GM23338 (cell line): ENCODE data around the gene CCDC57. TPM values are rescaled to one million over a fixed set of nuclear protein-coding genes. Genes with fewer than 3 reads are reported as not detected.

Experiments
- ATAC-seq: fragments of 200-7000 bp; cut with Tn5 transposase; 3 replicates; pipeline ENCODE4 v1.9.1; 2020
- DNase-seq: peaks from one replicate; pipeline ENCODE4 v3.0.0-alpha.2; 2015; ENCODE audit warnings: low spot score
- H2AFZ ChIP-seq: fragments of 200-600 bp; sonication (generic); 2 replicates; pipeline ENCODE4 v1.8.0; 2016; ENCODE audit warnings: antibody characterized with exemption, mild to moderate bottlenecking, moderate library complexity
- H3F3A ChIP-seq: fragments of 200-600 bp; sonication (generic); replicated peaks from 2 replicates; pipeline ENCODE4 v1.8.0; 2017; ENCODE audit warnings: antibody characterized with exemption, mixed run types, low read depth
- H3K27ac ChIP-seq: fragments of 200-600 bp; sonication (generic); 2 replicates; pipeline ENCODE4 v1.6.1; 2016; ENCODE audit warnings: low read depth
- H3K27me3 ChIP-seq: fragments of 200-600 bp; sonication (generic); 2 replicates; pipeline ENCODE4 v1.8.0; 2016; ENCODE audit warnings: mild to moderate bottlenecking, mixed run types, moderate library complexity; ENCODE audit not compliant: insufficient read depth
- H3K36me3 ChIP-seq: fragments of 200-600 bp; sonication (generic); 2 replicates; pipeline ENCODE4 v1.8.0; 2016; ENCODE audit warnings: mild to moderate bottlenecking; ENCODE audit not compliant: insufficient read depth
- H3K4me1 ChIP-seq: fragments of 200-600 bp; sonication (generic); 2 replicates; pipeline ENCODE4 v1.8.0; 2016; ENCODE audit warnings: mild to moderate bottlenecking, moderate library complexity; ENCODE audit not compliant: insufficient read depth
- H3K4me2 ChIP-seq: fragments of 200-600 bp; sonication (generic); 2 replicates; pipeline ENCODE4 v1.7.1; 2017; ENCODE audit warnings: mixed run types
- H3K4me3 ChIP-seq: fragments of 200-600 bp; sonication (generic); 2 replicates; pipeline ENCODE4 v1.6.1; 2016; ENCODE audit warnings: mixed run types
- H3K79me2 ChIP-seq: fragments of 200-600 bp; sonication (generic); replicated peaks from 2 replicates; pipeline ENCODE4 v1.8.0; 2017; ENCODE audit warnings: mild to moderate bottlenecking; ENCODE audit not compliant: insufficient read depth
- H3K9me2 ChIP-seq: fragments of 200-600 bp; sonication (generic); 2 replicates; pipeline ENCODE4 v1.8.0; 2017; ENCODE audit not compliant: insufficient read depth
- H4K20me1 ChIP-seq: fragments of 200-600 bp; sonication (generic); replicated peaks from 2 replicates; pipeline ENCODE4 v1.8.0; 2017; ENCODE audit warnings: mild to moderate bottlenecking; ENCODE audit not compliant: insufficient read depth
- H3K27ac Mint-ChIP-seq: 2 replicates; pipeline ENCODE4 v1.8.0; 2020; ENCODE audit warnings: inconsistent platforms, mild to moderate bottlenecking, moderate library complexity, mixed read lengths
- H3K27me3 Mint-ChIP-seq: 3 replicates; pipeline ENCODE4 v1.8.0; 2022; ENCODE audit warnings: low read depth, mild to moderate bottlenecking, moderate library complexity, mixed read lengths, inconsistent platforms; ENCODE audit not compliant: insufficient read depth, poor library complexity
- H3K36me3 Mint-ChIP-seq: 3 replicates; pipeline ENCODE4 v1.8.0; 2021; ENCODE audit warnings: low read depth, mild to moderate bottlenecking, inconsistent platforms, moderate library complexity, mixed read lengths
- H3K4me1 Mint-ChIP-seq: 3 replicates; pipeline ENCODE4 v1.8.0; 2020; ENCODE audit warnings: mild to moderate bottlenecking, inconsistent platforms, mixed read lengths
- H3K4me3 Mint-ChIP-seq: 3 replicates; pipeline ENCODE4 v1.8.0; 2021; ENCODE audit warnings: moderate library complexity, mild to moderate bottlenecking, inconsistent platforms, mixed read lengths
- H3K9me3 Mint-ChIP-seq: 3 replicates; pipeline ENCODE4 v1.8.0; 2020; ENCODE audit warnings: moderate library complexity, mild to moderate bottlenecking, inconsistent platforms, mixed read lengths
- EZH2 ChIP-seq: fragments of 200-600 bp; sonication (generic); IDR thresholded peaks from one replicate; pipeline ENCODE4 v1.8.0; 2017; ENCODE audit warnings: antibody characterized with exemption, mild to moderate bottlenecking, low read depth; ENCODE audit not compliant: unreplicated experiment
- EZH2phosphoT487 ChIP-seq: fragments of 200-600 bp; sonication (generic); IDR thresholded peaks from one replicate; pipeline ENCODE4 v1.8.1; 2018; ENCODE audit warnings: antibody characterized with exemption; ENCODE audit not compliant: unreplicated experiment
- NANOG ChIP-seq: IDR thresholded peaks from 2 replicates; pipeline ENCODE4 v1.6.1; 2016; ENCODE audit warnings: antibody characterized with exemption, borderline replicate concordance
- STAT1 ChIP-seq: IDR thresholded peaks from one replicate; pipeline ENCODE4 v1.6.1; 2016; ENCODE audit warnings: antibody characterized with exemption; ENCODE audit not compliant: unreplicated experiment
- ZNF331 ChIP-seq: fragments of 250-450 bp; sonication (Bioruptor Pico); IDR thresholded peaks from 2 replicates; pipeline ENCODE4 v1.5.0; 2020; ENCODE audit warnings: low read depth, mild to moderate bottlenecking, moderate library complexity
- polyA plus RNA-seq: library from polyadenylated mRNA; unstranded; fragments of >200 nt; fragmentation: Nextera tagmentation; extraction: Ambion mirVana; gene quantifications from 2 replicates; pipeline ENCODE4 v1.2.1, GENCODE V29; 2016
- total RNA-seq: library from RNA; depleted of rRNA; stranded (reverse); fragments of >200 nt; shearing (Covaris generic); gene quantifications from 2 replicates; pipeline ENCODE4 v1.2.3, GENCODE V29; 2014
- TF ChIP-seq, protein P1 (sequence below): IDR thresholded peaks from 2 replicates; pipeline ENCODE4 v1.6.1; 2016; ENCODE audit warnings: antibody characterized with exemption
- TF ChIP-seq, protein P2 (sequence below): IDR thresholded peaks from one replicate; pipeline ENCODE4 v1.6.1; 2018; ENCODE audit warnings: antibody characterized with exemption; ENCODE audit not compliant: unreplicated experiment
- TF ChIP-seq, protein P3 (sequence below), 2 experiments: fragments of 200-600 bp in 1 of 2; sonication (generic) in 1 of 2; conservative IDR thresholded peaks; 2 replicates each; pipeline versions ENCODE4 v1.5.1 to v1.6.1; 2016 to 2017; ENCODE audit warnings: antibody characterized with exemption in 2 of 2, low read depth in 2 of 2, mild to moderate bottlenecking in 2 of 2, moderate library complexity in 1 of 2

Gene CCDC57
- total and polyA plus RNA-seq, 2 experiments from 2014 or later = 7.0 to 16.3 TPM

DNA sequence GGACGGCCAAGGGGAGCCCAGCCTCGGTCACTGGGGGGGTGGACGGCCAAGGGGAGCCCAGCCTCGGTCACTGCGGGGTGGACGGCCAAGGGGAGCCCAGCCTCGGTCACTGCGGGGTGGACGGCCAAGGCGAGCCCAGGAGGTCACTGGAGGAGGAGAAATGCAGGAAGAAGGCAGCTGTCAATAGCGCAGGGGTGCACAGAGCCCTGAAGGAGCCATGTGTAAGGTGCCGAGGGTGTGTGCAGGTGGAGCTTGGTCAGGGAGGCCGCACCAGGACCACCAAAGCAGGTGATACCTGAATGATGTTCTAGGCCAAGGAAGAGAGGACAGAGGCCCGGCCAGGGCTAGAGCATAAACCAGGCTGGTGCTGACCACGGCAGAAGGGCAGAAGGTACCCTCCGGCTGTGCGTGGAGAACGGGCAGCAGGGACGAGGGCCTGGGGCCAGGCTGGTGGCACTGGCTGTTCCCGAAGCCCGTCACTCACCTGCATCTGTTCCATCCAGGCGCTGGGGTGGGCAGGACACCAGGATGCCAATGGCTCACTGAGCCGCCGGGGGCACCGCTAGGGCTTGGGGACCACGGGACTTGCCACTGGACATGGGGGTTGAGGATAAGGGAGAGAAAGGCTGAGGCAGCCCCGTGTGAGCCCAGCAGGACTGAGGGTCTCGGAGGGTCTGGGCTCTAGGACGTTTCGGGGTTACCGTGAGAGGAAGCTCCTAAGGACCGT is 5.9 kb upstream of the CCDC57 start:
- Histone ChIP-seq H3K4me3 (no peak overlapping the region), H2AFZ (no peak overlapping the region), H3K4me1 (no peaks in the 10 kb centered on the region), H3K36me3 (no peaks in the 10 kb centered on the region), H4K20me1 (no peaks in the 10 kb centered on the region), H3K27me3 (peaks cover 16% of the 10 kb centered on the region), H3K4me2 (no peak overlapping the region), H3K9me2 (no peaks in the 10 kb centered on the region), H3K79me2 (no peaks in the 10 kb centered on the region), H3F3A (no peaks in the 10 kb centered on the region), H3K27ac (no peak overlapping the region)
- DNase-seq (no peak), ATAC-seq (no peak)
- Mint-ChIP-seq H3K27me3 (peaks cover 27% of the 10 kb centered on the region), H3K4me1 (no peaks in the 10 kb centered on the region; the same call in 2 of the 3 replicates), H3K4me3 (no peak overlapping the region), H3K9me3 (peaks cover 4% of the 10 kb centered on the region; the same call in 1 of the 3 replicates), H3K36me3 (no peaks in the 10 kb centered on the region), H3K27ac (no peak overlapping the region)
- TF ChIP-seq, protein P1, sequence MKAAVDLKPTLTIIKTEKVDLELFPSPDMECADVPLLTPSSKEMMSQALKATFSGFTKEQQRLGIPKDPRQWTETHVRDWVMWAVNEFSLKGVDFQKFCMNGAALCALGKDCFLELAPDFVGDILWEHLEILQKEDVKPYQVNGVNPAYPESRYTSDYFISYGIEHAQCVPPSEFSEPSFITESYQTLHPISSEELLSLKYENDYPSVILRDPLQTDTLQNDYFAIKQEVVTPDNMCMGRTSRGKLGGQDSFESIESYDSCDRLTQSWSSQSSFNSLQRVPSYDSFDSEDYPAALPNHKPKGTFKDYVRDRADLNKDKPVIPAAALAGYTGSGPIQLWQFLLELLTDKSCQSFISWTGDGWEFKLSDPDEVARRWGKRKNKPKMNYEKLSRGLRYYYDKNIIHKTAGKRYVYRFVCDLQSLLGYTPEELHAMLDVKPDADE = no peak
- TF ChIP-seq, protein P2, sequence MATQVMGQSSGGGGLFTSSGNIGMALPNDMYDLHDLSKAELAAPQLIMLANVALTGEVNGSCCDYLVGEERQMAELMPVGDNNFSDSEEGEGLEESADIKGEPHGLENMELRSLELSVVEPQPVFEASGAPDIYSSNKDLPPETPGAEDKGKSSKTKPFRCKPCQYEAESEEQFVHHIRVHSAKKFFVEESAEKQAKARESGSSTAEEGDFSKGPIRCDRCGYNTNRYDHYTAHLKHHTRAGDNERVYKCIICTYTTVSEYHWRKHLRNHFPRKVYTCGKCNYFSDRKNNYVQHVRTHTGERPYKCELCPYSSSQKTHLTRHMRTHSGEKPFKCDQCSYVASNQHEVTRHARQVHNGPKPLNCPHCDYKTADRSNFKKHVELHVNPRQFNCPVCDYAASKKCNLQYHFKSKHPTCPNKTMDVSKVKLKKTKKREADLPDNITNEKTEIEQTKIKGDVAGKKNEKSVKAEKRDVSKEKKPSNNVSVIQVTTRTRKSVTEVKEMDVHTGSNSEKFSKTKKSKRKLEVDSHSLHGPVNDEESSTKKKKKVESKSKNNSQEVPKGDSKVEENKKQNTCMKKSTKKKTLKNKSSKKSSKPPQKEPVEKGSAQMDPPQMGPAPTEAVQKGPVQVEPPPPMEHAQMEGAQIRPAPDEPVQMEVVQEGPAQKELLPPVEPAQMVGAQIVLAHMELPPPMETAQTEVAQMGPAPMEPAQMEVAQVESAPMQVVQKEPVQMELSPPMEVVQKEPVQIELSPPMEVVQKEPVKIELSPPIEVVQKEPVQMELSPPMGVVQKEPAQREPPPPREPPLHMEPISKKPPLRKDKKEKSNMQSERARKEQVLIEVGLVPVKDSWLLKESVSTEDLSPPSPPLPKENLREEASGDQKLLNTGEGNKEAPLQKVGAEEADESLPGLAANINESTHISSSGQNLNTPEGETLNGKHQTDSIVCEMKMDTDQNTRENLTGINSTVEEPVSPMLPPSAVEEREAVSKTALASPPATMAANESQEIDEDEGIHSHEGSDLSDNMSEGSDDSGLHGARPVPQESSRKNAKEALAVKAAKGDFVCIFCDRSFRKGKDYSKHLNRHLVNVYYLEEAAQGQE = no peak
- TF ChIP-seq STAT1 (no peak), EZH2 (no peak)
- TF ChIP-seq, protein P3, sequence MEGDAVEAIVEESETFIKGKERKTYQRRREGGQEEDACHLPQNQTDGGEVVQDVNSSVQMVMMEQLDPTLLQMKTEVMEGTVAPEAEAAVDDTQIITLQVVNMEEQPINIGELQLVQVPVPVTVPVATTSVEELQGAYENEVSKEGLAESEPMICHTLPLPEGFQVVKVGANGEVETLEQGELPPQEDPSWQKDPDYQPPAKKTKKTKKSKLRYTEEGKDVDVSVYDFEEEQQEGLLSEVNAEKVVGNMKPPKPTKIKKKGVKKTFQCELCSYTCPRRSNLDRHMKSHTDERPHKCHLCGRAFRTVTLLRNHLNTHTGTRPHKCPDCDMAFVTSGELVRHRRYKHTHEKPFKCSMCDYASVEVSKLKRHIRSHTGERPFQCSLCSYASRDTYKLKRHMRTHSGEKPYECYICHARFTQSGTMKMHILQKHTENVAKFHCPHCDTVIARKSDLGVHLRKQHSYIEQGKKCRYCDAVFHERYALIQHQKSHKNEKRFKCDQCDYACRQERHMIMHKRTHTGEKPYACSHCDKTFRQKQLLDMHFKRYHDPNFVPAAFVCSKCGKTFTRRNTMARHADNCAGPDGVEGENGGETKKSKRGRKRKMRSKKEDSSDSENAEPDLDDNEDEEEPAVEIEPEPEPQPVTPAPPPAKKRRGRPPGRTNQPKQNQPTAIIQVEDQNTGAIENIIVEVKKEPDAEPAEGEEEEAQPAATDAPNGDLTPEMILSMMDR (conservative IDR thresholded peaks at IDR 0.05; ENCODE audit: low read depth in 2 of 2) = no peak

DNA sequence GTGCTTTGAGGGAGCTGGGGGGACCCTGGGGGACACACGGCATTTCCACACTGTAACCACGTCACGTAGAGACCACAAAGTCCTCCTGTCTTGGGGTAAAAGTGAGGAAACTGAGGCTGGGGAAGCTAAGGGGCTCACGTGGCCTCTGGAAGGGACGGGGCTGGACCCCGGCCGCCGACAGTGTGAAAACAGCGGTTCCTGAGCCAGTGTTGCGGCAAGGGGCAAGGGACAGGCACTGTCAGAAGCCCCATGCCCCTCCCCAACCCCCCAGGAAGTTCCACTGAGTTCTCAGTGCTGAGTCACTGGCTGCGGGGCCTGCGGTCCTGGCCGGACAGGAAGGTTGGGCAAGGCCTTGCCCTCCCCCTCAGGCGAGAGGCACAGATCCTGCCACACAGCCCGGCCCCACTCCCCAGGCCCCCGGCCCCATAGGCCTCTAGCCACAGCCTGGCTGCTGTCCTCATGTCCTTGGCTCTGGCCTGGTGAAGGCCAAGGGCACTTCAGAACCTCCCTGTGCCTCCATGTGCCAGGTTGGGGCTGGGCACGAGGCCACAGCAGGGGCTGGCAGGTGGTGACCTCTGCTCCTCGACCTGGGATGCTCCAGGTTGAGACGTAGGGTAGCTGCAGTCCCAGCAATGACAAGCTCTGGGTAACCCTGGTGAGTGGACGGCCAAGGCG is 5.0 kb upstream of the CCDC57 start:
- Histone ChIP-seq H3K4me3 (no peak overlapping the region), H3K79me2 (no peaks in the 10 kb centered on the region), H3K27ac (no peak overlapping the region), H2AFZ (no peak overlapping the region), H3K9me2 (no peaks in the 10 kb centered on the region), H3K4me1 (no peaks in the 10 kb centered on the region), H3K4me2 (no peak overlapping the region), H3F3A (no peaks in the 10 kb centered on the region), H4K20me1 (no peaks in the 10 kb centered on the region), H3K27me3 (peaks cover 22% of the 10 kb centered on the region), H3K36me3 (no peaks in the 10 kb centered on the region)
- H3K4me3 Mint-ChIP-seq = no peak overlapping the region
- no peaks in the 10 kb centered on the region for H3K36me3 Mint-ChIP-seq
- H3K9me3 Mint-ChIP-seq = peaks cover 4% of the 10 kb centered on the region; the same call in 1 of the 3 replicates
- peaks cover 28% of the 10 kb centered on the region for H3K27me3 Mint-ChIP-seq
- no peak for ATAC-seq
- DNase-seq = no peak
- H3K4me1 Mint-ChIP-seq = no peaks in the 10 kb centered on the region; the same call in 2 of the 3 replicates
- no peak overlapping the region for H3K27ac Mint-ChIP-seq
- no peak for TF ChIP-seq EZH2
- TF ChIP-seq, protein P3 (conservative IDR thresholded peaks at IDR 0.05; ENCODE audit: low read depth in 2 of 2) = no peak
- no peak for TF ChIP-seq EZH2phosphoT487
- no peak for TF ChIP-seq ZNF331 (CRISPR knock-in tag)
- TF ChIP-seq NANOG = no peak
